Naive B cell (primary cell): ENCODE measurements around the gene PLRG1. TPM values are rescaled to one million over a fixed set of nuclear protein-coding genes. Genes with fewer than 3 reads are reported as not detected.
"Not testable (repeated sequence)": the region's sequence is repeated elsewhere in the genome, so short reads cannot be mapped to it uniquely, and the experiment has no call there.

Experiments used
- ATAC-seq, 2 donors: fragments of 150-1000 bp; cut with Tn5 transposase; 2 replicates each; pipeline ENCODE4 v1.10.0; 2021; ENCODE audit warnings: low read depth in 2 of 2, mild to moderate bottlenecking in 2 of 2, moderate library complexity in 2 of 2
- DNase-seq: peaks from one replicate; pipeline ENCODE4 v3.0.0; 2022
- H3K27ac Mint-ChIP-seq, 6 donors: one replicate each; pipeline ENCODE4 v1.8.0; 2020 to 2022; ENCODE audit warnings: mild to moderate bottlenecking in 6 of 6, mixed read lengths in 6 of 6, moderate library complexity in 5 of 6, inconsistent platforms in 2 of 6
- H3K27me3 Mint-ChIP-seq, 3 donors: one replicate each; pipeline ENCODE4 v1.8.0; 2021 to 2022; ENCODE audit warnings: mixed read lengths in 3 of 3, mild to moderate bottlenecking in 1 of 3
- H3K36me3 Mint-ChIP-seq, 2 donors: one replicate each; pipeline ENCODE4 v1.8.0; 2020 to 2022; ENCODE audit warnings: mixed read lengths in 2 of 2, inconsistent platforms in 1 of 2, mild to moderate bottlenecking in 1 of 2
- H3K4me1 Mint-ChIP-seq, 3 donors: one replicate each; pipeline ENCODE4 v1.8.0; 2020 to 2022; ENCODE audit warnings: mixed read lengths in 3 of 3, inconsistent platforms in 1 of 3, mild to moderate bottlenecking in 1 of 3, moderate library complexity in 1 of 3
- H3K4me3 Mint-ChIP-seq, 8 donors: one replicate each; pipeline ENCODE4 v1.8.0; 2020 to 2022; ENCODE audit warnings: mild to moderate bottlenecking in 8 of 8, mixed read lengths in 8 of 8, moderate library complexity in 8 of 8, inconsistent platforms in 2 of 8
- H3K9me3 Mint-ChIP-seq, 7 donors: one replicate each; pipeline ENCODE4 v1.8.0; 2020 to 2022; ENCODE audit warnings: mixed read lengths in 7 of 7, mild to moderate bottlenecking in 5 of 7, inconsistent platforms in 2 of 7, moderate library complexity in 1 of 7
- polyA plus RNA-seq, 6 donors: library from polyadenylated mRNA; unstranded; fragments of 300-500 nt; fragmentation: Illumina TruSeq; gene quantifications; one replicate each; pipeline ENCODE4 v1.2.3, GENCODE V29; 2021; ENCODE audit warnings: low read depth in 6 of 6

PLRG1 gene
- 100 to 1,000 TPM in 1 of 6 donors, 10 to 100 TPM in 5; 80.1 to 122 (median 96.0) TPM for polyA plus RNA-seq

DNA sequence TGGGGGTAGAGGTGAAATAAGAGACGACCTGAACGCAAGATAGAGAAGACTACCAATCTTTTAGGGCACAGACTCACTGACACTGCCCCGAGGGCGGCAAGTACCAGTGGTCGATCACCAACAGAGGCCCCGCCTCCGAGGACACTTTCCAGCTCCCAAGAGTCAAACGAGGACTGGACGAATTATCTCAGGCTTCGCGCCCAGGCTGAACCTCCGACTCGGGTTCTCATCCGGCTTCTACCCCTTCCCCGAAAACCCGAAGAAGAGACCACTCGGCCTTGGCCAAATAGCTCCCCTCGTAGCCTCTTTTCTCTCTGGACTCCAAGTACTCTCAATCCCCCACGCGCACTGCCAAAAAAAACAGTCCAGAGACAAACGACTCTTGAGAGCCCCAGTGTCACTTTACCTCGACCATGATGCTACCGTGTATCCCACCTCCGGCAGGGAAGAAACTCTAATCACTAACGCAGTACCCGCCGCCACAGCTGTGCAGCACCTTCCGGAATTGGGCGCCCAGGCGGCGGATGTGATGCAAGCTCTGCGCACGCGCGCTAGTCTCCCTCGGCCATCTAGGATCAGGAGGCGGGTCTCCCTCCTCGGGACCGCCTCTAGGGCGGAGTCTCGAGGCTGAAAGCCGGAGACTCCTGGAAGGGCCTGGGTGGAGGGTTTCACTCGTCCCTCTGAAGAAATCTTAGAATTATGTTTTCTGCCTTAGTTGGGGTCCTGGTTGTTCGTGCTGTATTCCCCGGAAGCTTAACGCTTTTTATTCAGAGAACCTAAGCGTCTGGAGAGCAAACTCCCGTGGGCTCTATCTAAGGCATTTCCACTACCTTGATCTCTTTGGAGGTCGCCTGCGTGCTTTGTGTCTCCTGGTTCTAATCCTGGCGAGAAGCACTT lies at the start of gene PLRG1:
Gene PLRG1 (minus strand): TSS at position 507 of the 897 bp plus-strand sequence. CDS start 92 bp downstream, at position 415.
- ATAC-seq: peak; percentile 96 to 98
- no peaks in the 10 kb centered on the region for H3K27me3 Mint-ChIP-seq
- peak within 1 kb of the TSS; percentile 81 to 98 (median 96) for H3K27ac Mint-ChIP-seq
- H3K9me3 Mint-ChIP-seq: no peaks in the 10 kb centered on the region
- peak within 1 kb of the TSS; percentile 90 to 100 (median 98) for H3K4me3 Mint-ChIP-seq
- peak; percentile 96 for DNase-seq
- H3K4me1 Mint-ChIP-seq: peaks cover 17 to 27% (median 19%) of the 10 kb centered on the region in 3 donors
- H3K36me3 Mint-ChIP-seq: peaks cover 5 to 7% of the 10 kb centered on the region in 2 donors

DNA sequence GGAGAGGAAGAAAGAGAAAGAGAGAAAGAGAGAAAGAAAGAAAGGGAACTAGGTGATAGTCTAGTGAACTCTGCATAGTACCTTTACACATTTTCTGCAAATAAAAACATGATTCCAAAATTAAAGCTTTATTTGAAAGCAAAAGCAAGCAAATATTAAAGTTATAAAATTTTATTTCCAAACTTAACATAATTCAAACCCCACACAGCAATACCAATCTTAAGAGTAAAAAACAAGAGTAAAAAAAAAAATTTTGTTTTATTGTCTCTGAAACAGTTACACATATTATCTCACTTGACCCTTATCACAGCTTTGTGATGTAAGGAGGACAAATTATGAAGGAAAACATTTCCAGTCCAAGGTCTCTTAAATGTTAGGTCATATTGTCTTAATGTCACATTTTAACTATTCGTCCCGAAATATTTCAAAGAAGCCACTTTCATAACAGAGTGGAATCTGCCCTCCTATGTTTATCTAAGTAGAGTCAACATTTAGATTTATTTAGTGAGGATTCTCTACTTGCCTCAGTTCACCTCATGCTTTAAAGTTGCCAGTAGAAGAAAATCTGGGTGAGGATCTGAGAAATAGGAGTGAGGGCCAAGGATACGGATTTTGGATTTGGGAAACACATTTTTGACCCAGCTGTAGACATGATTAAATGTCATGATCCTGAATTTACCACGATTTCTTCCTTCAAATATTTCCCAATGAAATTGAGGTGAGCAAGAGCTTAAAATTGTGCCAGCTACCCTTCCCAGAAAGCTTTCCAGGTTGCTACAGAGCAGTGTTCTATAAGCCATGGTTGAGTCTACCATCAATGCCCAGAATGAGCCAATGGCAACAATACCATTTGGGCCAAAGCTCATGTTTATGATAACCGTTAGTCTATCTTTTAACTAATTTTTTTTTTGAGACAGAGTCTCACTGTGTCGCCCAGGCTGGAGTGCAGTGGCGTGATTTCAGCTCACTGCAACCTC lies 47.9 kb upstream of the PLRG1 start:
- no peak for ATAC-seq
- Mint-ChIP-seq H3K9me3 (no peaks in the 10 kb centered on the region), H3K27me3 (peaks cover 15 to 39% (median 24%) of the 10 kb centered on the region in 3 donors)

GRCh38 chr4:154597281-154597680 lies 47.1 kb upstream of the PLRG1 start:
- H3K4me3 Mint-ChIP-seq, DNase-seq, ATAC-seq, H3K9me3 Mint-ChIP-seq, H3K4me1 Mint-ChIP-seq, H3K36me3 Mint-ChIP-seq: not testable (repeated sequence)
- H3K27ac Mint-ChIP-seq: peak overlapping the region in 1 of 6 donors; percentile 90
- peaks cover 9 to 36% (median 22%) of the 10 kb centered on the region in 3 donors for H3K27me3 Mint-ChIP-seq

More for the DNA sequence above, 47.9 kb upstream of the PLRG1 start:
- H3K4me1 Mint-ChIP-seq: no peaks in the 10 kb centered on the region
- DNase-seq: no peak
- no peaks in the 10 kb centered on the region for H3K36me3 Mint-ChIP-seq
- H3K4me3 Mint-ChIP-seq: no peak overlapping the region
- H3K27ac Mint-ChIP-seq: no peak overlapping the region

- DNase-seq: no peak
- Mint-ChIP-seq H3K36me3 (no peaks in the 10 kb centered on the region), H3K4me1 (no peaks in the 10 kb centered on the region), H3K9me3 (no peaks in the 10 kb centered on the region), H3K27ac (no peak overlapping the region), H3K4me3 (no peak overlapping the region), H3K27me3 (peaks cover 12 to 43% (median 19%) of the 10 kb centered on the region in 3 donors)
- no peak for ATAC-seq
These were observed 45.6 kb upstream of the PLRG1 start for GRCh38 chr4:154595807-154596206.

GRCh38 chr4:154594343-154594742 lies 44.1 kb upstream of the PLRG1 start:
- H3K27ac Mint-ChIP-seq, H3K36me3 Mint-ChIP-seq, ATAC-seq, DNase-seq, H3K4me3 Mint-ChIP-seq, H3K9me3 Mint-ChIP-seq, H3K4me1 Mint-ChIP-seq: not testable (repeated sequence)
- peaks cover 21 to 46% (median 26%) of the 10 kb centered on the region in 3 donors for H3K27me3 Mint-ChIP-seq

GRCh38 chr4:154593868-154594267 lies 43.7 kb upstream of the PLRG1 start:
- ATAC-seq (no peak), DNase-seq (no peak)
- Mint-ChIP-seq H3K4me3 (no peak overlapping the region), H3K27ac (no peak overlapping the region), H3K27me3 (peaks cover 23 to 49% (median 26%) of the 10 kb centered on the region in 3 donors), H3K4me1 (no peaks in the 10 kb centered on the region), H3K9me3 (no peaks in the 10 kb centered on the region), H3K36me3 (no peaks in the 10 kb centered on the region)

GRCh38 chr4:154591890-154592289 lies 41.7 kb upstream of the PLRG1 start:
- Mint-ChIP-seq H3K4me1 (no peaks in the 10 kb centered on the region), H3K27me3 (peaks cover 22 to 51% (median 32%) of the 10 kb centered on the region in 3 donors), H3K4me3 (no peak overlapping the region), H3K36me3 (no peaks in the 10 kb centered on the region), H3K27ac (no peak overlapping the region), H3K9me3 (no peaks in the 10 kb centered on the region)
- DNase-seq: no peak
- ATAC-seq: no peak

- H3K9me3 Mint-ChIP-seq: no peaks in the 10 kb centered on the region
These were observed 40.3 kb upstream of the PLRG1 start, which contains the start of gene FGA for GRCh38 chr4:154590329-154591006. Gene FGA, minus strand, starts transcription at chr4:154590742. Its CDS starts 55 bp downstream, at chr4:154590687.

DNA sequence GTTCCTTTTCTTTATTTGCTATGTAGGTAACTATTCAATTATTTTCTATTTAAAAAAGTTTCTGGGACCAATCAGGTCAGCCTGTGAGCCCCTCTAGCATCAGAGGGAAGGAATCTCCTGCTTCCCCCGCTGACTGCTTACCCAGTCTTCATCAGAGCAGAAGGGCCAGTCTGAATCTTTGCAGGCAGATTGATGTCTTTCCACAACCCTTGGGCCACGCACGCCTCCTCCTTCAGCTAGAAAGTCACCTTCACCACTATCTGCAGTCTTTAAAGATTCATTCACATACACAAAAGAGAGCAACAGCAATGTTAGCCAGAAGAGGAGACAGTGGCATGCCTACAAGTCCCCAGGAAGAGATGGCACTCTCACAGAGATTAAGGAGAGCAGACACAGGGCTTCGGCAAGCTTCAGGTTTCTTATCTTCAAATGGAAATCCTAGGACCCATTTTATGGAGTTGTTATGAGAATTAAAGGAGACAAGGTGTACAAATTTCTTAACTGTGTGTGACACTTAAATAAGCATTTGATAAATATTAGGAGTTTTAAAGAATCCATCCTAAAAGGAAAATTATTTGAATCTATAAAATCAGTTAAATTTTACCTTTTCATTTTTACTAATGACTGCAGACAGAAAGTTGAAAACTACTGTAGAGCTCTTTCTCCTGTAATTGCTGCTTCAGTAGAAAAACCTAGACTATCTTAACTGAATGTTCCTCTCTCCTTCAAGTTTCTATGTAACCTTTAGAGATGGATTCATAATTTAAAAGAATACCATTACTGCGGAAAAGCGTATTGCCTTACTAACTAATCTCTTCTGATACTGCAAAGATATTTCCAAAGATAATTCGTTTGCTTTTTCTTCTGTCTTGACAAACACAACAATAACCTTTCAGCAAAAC lies 39.3 kb upstream of the PLRG1 start:
- ATAC-seq (no peak), DNase-seq (no peak)
- H3K27me3 Mint-ChIP-seq: peaks cover 30 to 45% (median 44%) of the 10 kb centered on the region in 3 donors
- no peak overlapping the region for H3K27ac Mint-ChIP-seq
- H3K4me3 Mint-ChIP-seq: no peak overlapping the region
- H3K9me3 Mint-ChIP-seq: no peaks in the 10 kb centered on the region
- H3K4me1 Mint-ChIP-seq: no peaks in the 10 kb centered on the region
- no peaks in the 10 kb centered on the region for H3K36me3 Mint-ChIP-seq

More at GRCh38 chr4:154590329-154591006, 40.3 kb upstream of the PLRG1 start, which contains the start of gene FGA:
- Mint-ChIP-seq H3K4me3 (no peak within 1 kb of the TSS), H3K36me3 (no peaks in the 10 kb centered on the region), H3K27ac (no peak within 1 kb of the TSS), H3K27me3 (peaks cover 27 to 45% (median 35%) of the 10 kb centered on the region in 3 donors), H3K4me1 (no peaks in the 10 kb centered on the region)
- DNase-seq (no peak), ATAC-seq (no peak)

DNA sequence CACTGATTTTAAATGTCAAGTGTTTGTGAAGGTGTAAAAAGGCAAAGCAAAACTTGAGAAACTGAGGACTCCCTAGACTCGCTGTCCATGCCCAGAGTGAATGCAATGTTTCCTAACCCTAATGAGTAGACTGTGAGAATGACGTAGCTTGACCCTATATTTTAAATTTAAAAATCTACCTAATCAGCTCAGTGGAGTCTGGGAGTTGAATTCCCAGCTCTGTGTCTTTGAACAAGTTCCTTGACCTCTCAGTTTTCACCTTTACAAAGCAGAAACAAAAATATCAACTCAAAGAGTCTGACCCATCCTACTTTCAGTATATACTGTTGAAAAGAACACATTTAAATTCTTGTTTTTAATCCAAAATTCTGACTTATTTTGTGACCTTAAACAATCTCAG lies 38.0 kb upstream of the PLRG1 start:
- Mint-ChIP-seq H3K36me3 (no peaks in the 10 kb centered on the region), H3K27me3 (peaks cover 35 to 45% (median 42%) of the 10 kb centered on the region in 3 donors), H3K4me1 (no peaks in the 10 kb centered on the region), H3K27ac (no peak overlapping the region), H3K4me3 (no peak overlapping the region), H3K9me3 (no peaks in the 10 kb centered on the region)
- ATAC-seq (no peak), DNase-seq (no peak)

DNA sequence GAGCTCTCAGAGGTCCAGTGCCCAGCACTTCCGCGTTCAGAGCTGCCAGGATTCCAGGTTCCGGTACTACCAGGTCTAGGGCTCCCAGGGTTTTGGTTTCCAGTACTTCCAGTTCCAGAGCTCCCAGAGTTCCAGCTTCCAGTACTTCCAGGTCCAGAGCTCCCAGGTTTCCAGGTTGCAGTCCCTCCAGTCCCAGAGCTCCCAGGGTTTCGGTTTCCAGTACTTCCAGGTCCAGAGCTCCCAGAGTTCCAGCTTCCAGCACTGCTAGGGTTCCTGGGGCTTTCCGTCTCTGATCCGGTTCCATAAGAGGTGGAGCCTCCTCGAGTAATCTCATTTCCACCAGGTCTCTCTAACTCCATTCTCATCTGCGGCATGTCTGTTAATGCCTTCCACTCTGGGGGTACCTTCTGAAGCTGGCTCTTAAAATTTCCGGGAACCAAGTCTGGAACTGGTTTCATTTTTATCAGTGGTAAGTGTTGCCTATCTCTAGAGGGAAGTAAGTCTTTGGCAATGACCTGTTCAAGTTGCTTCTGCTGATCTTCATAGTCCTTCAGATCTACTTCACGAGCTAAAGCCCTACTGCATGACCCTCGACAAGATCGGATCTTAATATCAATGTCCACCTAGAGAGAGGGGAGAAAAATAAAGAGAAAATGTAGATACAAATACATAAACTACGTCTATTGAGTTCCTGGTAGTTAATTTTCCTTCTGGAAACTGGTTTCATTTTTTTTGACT lies 36.3 kb upstream of the PLRG1 start:
- ATAC-seq: no peak
- H3K4me1 Mint-ChIP-seq: no peaks in the 10 kb centered on the region
- H3K9me3 Mint-ChIP-seq: no peaks in the 10 kb centered on the region
- H3K36me3 Mint-ChIP-seq: no peaks in the 10 kb centered on the region
- H3K27me3 Mint-ChIP-seq: peaks cover 32 to 38% (median 36%) of the 10 kb centered on the region in 3 donors
- no peak overlapping the region for H3K27ac Mint-ChIP-seq
- DNase-seq: no peak
- no peak overlapping the region for H3K4me3 Mint-ChIP-seq
